K562 (cell line): ENCODE data around the gene LDB2. TPM values are rescaled to one million over a fixed set of nuclear protein-coding genes. Genes with fewer than 3 reads are reported as not detected.

Experiments
- ARID3A ChIP-seq: IDR thresholded peaks from 2 replicates; pipeline ENCODE4 v1.6.1; 2012; ENCODE audit warnings: low read depth, low read length, improper control_type of control experiment, borderline replicate concordance
- CBX3 ChIP-seq, 2 experiments: IDR thresholded peaks; 1 replicate in 1 of 2; 2 replicates in 1 of 2; pipeline ENCODE4 v1.6.1; 2012; ENCODE audit warnings: inconsistent platforms in 2 of 2, low read length in 2 of 2, borderline replicate concordance in 1 of 2, control low read depth in 1 of 2
- CREB3L1 ChIP-seq: fragments of 450-650 bp; IDR thresholded peaks from 2 replicates; pipeline ENCODE4 v1.6.1; 2014; ENCODE audit warnings: low read depth, mild to moderate bottlenecking, moderate library complexity, borderline replicate concordance
- DMBX1 ChIP-seq: fragments of 250-450 bp; sonication (Bioruptor Pico); IDR thresholded peaks from 2 replicates; pipeline ENCODE4 v1.8.0; 2022; ENCODE audit warnings: inconsistent platforms, mild to moderate bottlenecking, moderate library complexity, borderline replicate concordance
- HDAC6 ChIP-seq: IDR thresholded peaks from 2 replicates; pipeline ENCODE4 v1.6.1; 2012; ENCODE audit warnings: low read depth, mild to moderate bottlenecking, control low read depth, inconsistent platforms, low read length, moderate library complexity
- MAZ ChIP-seq, 2 experiments: fragments of 450-650 bp in 1 of 2; sonication (generic) in 1 of 2; formaldehyde crosslinking; IDR thresholded peaks in 1 of 2; conservative IDR thresholded peaks in 1 of 2; 2 replicates each; pipeline versions ENCODE4 v1.4.0 to v1.5.0; 2020; ENCODE audit warnings: mild to moderate bottlenecking in 1 of 2, missing genetic modification reagents in 1 of 2
- MIER1 ChIP-seq: fragments of 450-650 bp; IDR thresholded peaks from 2 replicates; pipeline ENCODE4 v1.6.1; 2016; ENCODE audit warnings: antibody characterized with exemption, mild to moderate bottlenecking, low read depth
- MTA3 ChIP-seq: fragments of 450-650 bp; formaldehyde crosslinking; IDR thresholded peaks from 2 replicates; pipeline ENCODE4 v1.6.1; 2017; ENCODE audit warnings: mild to moderate bottlenecking, borderline replicate concordance
- RCOR1 ChIP-seq, 2 experiments: IDR thresholded peaks; 2 replicates each; pipeline ENCODE4 v1.6.1; 2012; ENCODE audit warnings: low read depth in 2 of 2, low read length in 2 of 2, borderline replicate concordance in 1 of 2, improper control_type of control experiment in 1 of 2
- SRSF1 ChIP-seq: fragments of 200-400 bp; formaldehyde crosslinking; IDR thresholded peaks from 2 replicates; pipeline ENCODE4 v1.6.1; 2017; ENCODE audit warnings: mild to moderate bottlenecking, low read depth, low read length, moderate library complexity
- U2AF2 ChIP-seq: fragments of 200-400 bp; formaldehyde crosslinking; optimal IDR thresholded peaks from 2 replicates; pipeline ENCODE3; 2017; ENCODE audit warnings: low read depth, mild to moderate bottlenecking, low read length
- UBTF ChIP-seq, 2 experiments: IDR thresholded peaks; 2 replicates each; pipeline ENCODE4 v1.6.1; 2012; ENCODE audit warnings: improper control_type of control experiment in 2 of 2, low read depth in 2 of 2, low read length in 2 of 2, borderline replicate concordance in 1 of 2
- ZNF76 ChIP-seq: fragments of 250-450 bp; sonication (Bioruptor Pico); IDR thresholded peaks from 2 replicates; pipeline ENCODE4 v1.4.0; 2020; ENCODE audit warnings: mild to moderate bottlenecking, moderate library complexity, borderline replicate concordance
- polyA plus RNA-seq, 8 experiments: library from polyadenylated mRNA; depleted of rRNA in 4 of 8; stranded (reverse) in 5 of 8; unstranded in 3 of 8; fragments of >200 nt; fragmentation: Nextera tagmentation in 2 of 8; fragmentation: Illumina TruSeq in 1 of 8; extraction: Ambion mirVana in 2 of 8; extraction: Trizol in 1 of 8; gene quantifications; 2 replicates each; pipeline versions ENCODE4 v1.2.1 to v1.2.3, GENCODE V29; 2011 to 2014; ENCODE audit warnings: inconsistent platforms in 1 of 8, missing spikeins in 1 of 8
- total RNA-seq, 7 experiments: library from RNA; depleted of rRNA in 6 of 7; stranded (reverse); fragments of >200 nt in 6 of 7; fragmentation: Illumina TruSeq in 2 of 7; extraction: Trizol in 2 of 7; gene quantifications; 2 replicates each; pipeline versions ENCODE4 v1.2.1 to v1.2.3, GENCODE V29; 2011 to 2021; ENCODE audit warnings: low replicate concordance in 1 of 7

LDB2 gene
- total and polyA plus RNA-seq, 9 of the 15 experiments (the other 6 are each of a cell fraction or from before 2014, with no cell fraction given) = 0.10 to 0.20 TPM; not detected in 7

- no peak for TF ChIP-seq MTA3
- TF ChIP-seq U2AF2 = no peak
- no peak for TF ChIP-seq CREB3L1
- 0 out of 2 replicates have a peak, but pooled peaks have one; percentile 45 for TF ChIP-seq ARID3A
- no peak for TF ChIP-seq SRSF1
- no peak for TF ChIP-seq MIER1
- TF ChIP-seq HDAC6 = no peak
- TF ChIP-seq ZNF76 (CRISPR knock-in tag) = no peak
- TF ChIP-seq MAZ (CRISPR knock-in tag; conservative IDR thresholded peaks at IDR 0.05 in 1 of 2, IDR thresholded peaks at IDR 0.05 in 1 of 2) = 0 out of 4 replicates have a peak, but pooled peaks of 1 of the 2 experiments have one; percentile 18
- 0 out of 4 replicates have a peak, but pooled peaks of 1 of the 2 experiments have one; percentile 5 for TF ChIP-seq RCOR1 (IDR thresholded peaks at IDR 0.05; ENCODE audit: borderline replicate concordance in 1 of 2, low read depth in 2 of 2, low read length in 2 of 2)
- TF ChIP-seq UBTF (IDR thresholded peaks at IDR 0.05; ENCODE audit: borderline replicate concordance in 1 of 2, low read depth in 2 of 2, low read length in 2 of 2) = no peak
- TF ChIP-seq DMBX1 = no peak
- TF ChIP-seq CBX3 (IDR thresholded peaks at IDR 0.05; ENCODE audit: borderline replicate concordance in 1 of 2, low read length in 2 of 2) = peak in 1 of 2 experiments; percentile 42; a peak in 1 of 3 replicates
These were observed 18.4 kb upstream of the LDB2 start (continued) for GRCh38 chr4:16916719-16917337.
